Measurements from ENCODE around the gene MARK3. TPM values are rescaled to one million over a fixed set of nuclear protein-coding genes. Genes with fewer than 3 reads are reported as not detected.

MARK3 gene
- total RNA-seq, 2 experiments from 2014 or later, result 68.4 to 69.2 TPM

GRCh38 chr14:103535891-103536565, 150.8 kb downstream of the MARK3 start:
- POLR2A ChIA-PET, result interaction anchor here (0.8 to 1.8 kb wide), 5 partner anchors 8 to 25 kb away, joined by 3 to 8 read pairs (median 4); no protein-coding TSS in a partner anchor
- H3K27ac Mint-ChIP-seq, result no peak overlapping the region
- DNase-seq (no peak), ATAC-seq (no peak)
- H3K9me3 Mint-ChIP-seq, result no peaks in the 10 kb centered on the region
- H3K4me1 Mint-ChIP-seq (ENCODE audit: low read depth), result peaks cover 7% of the 10 kb centered on the region
- no peaks in the 10 kb centered on the region for H3K27me3 Mint-ChIP-seq
- no peak for TF ChIP-seq CTCF (IDR thresholded peaks at IDR 0.05)
- intact Hi-C loops (cut with micrococcal nuclease), result no loop called here
- CTCF ChIA-PET, result no interaction called here
- H3K4me3 Mint-ChIP-seq, result no peak overlapping the region
- H3K36me3 Mint-ChIP-seq (ENCODE audit: low read depth), result peaks cover 4% of the 10 kb centered on the region

GRCh38 chr14:103536693-103537092, 151.5 kb downstream of the MARK3 start:
- ATAC-seq (no peak), DNase-seq (no peak)
- intact Hi-C loops (cut with micrococcal nuclease), result no loop called here
- ChIA-PET POLR2A (interaction anchor here (0.8 to 1.5 kb wide), 3 partner anchors 9 to 22 kb away, joined by 3 to 6 read pairs (median 3); no protein-coding TSS in a partner anchor), CTCF (interaction anchor here (0.9 kb wide), 1 partner anchor 10 kb away, joined by 3 read pairs; no protein-coding TSS in a partner anchor)
- no peak overlapping the region for H3K4me3 Mint-ChIP-seq
- peaks cover 3% of the 10 kb centered on the region for H3K36me3 Mint-ChIP-seq (ENCODE audit: low read depth)
- no peak for TF ChIP-seq CTCF (IDR thresholded peaks at IDR 0.05)
- no peaks in the 10 kb centered on the region for H3K9me3 Mint-ChIP-seq
- H3K27ac Mint-ChIP-seq, result no peak overlapping the region
- no peaks in the 10 kb centered on the region for H3K27me3 Mint-ChIP-seq
- H3K4me1 Mint-ChIP-seq (ENCODE audit: low read depth), result peaks cover under 1% of the 10 kb centered on the region

GRCh38 chr14:103537175-103537990, 152.2 kb downstream of the MARK3 start:
- ChIA-PET POLR2A (interaction anchor here (0.8 to 2.2 kb wide), 4 partner anchors 9 to 21 kb away, joined by 3 to 13 read pairs (median 4); partner anchors contain the start of gene TRMT61A), CTCF (interaction anchor here (0.9 kb wide), 1 partner anchor 9 kb away, joined by 3 read pairs; no protein-coding TSS in a partner anchor)
- H3K27ac Mint-ChIP-seq, result no peak overlapping the region
- no peak for TF ChIP-seq CTCF (IDR thresholded peaks at IDR 0.05)
- H3K4me1 Mint-ChIP-seq (ENCODE audit: low read depth), result no peaks in the 10 kb centered on the region
- DNase-seq, result no peak
- no peaks in the 10 kb centered on the region for H3K9me3 Mint-ChIP-seq
- no peak for ATAC-seq
- peaks cover 3% of the 10 kb centered on the region for H3K36me3 Mint-ChIP-seq (ENCODE audit: low read depth)
- H3K4me3 Mint-ChIP-seq, result no peak overlapping the region
- intact Hi-C loops (cut with micrococcal nuclease), result no loop called here
- H3K27me3 Mint-ChIP-seq, result no peaks in the 10 kb centered on the region

GRCh38 chr14:103538291-103539055, 153.3 kb downstream of the MARK3 start:
- Mint-ChIP-seq H3K9me3 (no peaks in the 10 kb centered on the region), H3K36me3 (ENCODE audit: low read depth) (peaks cover 3% of the 10 kb centered on the region), H3K4me1 (ENCODE audit: low read depth) (no peaks in the 10 kb centered on the region), H3K27me3 (no peaks in the 10 kb centered on the region), H3K4me3 (no peak overlapping the region), H3K27ac (no peak overlapping the region)
- intact Hi-C loops (cut with micrococcal nuclease), result no loop called here
- CTCF ChIA-PET, result no interaction called here
- no peak for ATAC-seq
- no peak for DNase-seq
- POLR2A ChIA-PET, result interaction anchor here (0.8 to 2.2 kb wide), 3 partner anchors 8 to 20 kb away, joined by 3 to 13 read pairs (median 4); partner anchors contain the start of gene TRMT61A
- no peak for TF ChIP-seq CTCF (IDR thresholded peaks at IDR 0.05)
